Liver (tissue), 3 donors: Measurements from ENCODE around the gene FRAS1.

Experiments
- EGR1 ChIP-seq, 2 donors: IDR thresholded peaks; 2 replicates each; pipeline ENCODE4 v1.6.1; 2016 to 2018; ENCODE audit warnings: antibody characterized with exemption in 2 of 2, low read depth in 2 of 2
- FOXA2 ChIP-seq: IDR thresholded peaks from 2 replicates; pipeline ENCODE4 v1.6.1; 2016; ENCODE audit warnings: antibody characterized with exemption
- SP1 ChIP-seq: IDR thresholded peaks from 2 replicates; pipeline ENCODE4 v1.6.1; 2018; ENCODE audit warnings: antibody characterized with exemption, mild to moderate bottlenecking
- TF ChIP-seq, protein P1 (sequence below): fragments of 150-350 bp; IDR thresholded peaks from 2 replicates; pipeline ENCODE4 v1.5.1; 2017; ENCODE audit warnings: improper control_type of control experiment, low read depth, low read length; ENCODE audit not compliant: missing input control
- TF ChIP-seq, protein P2 (sequence below): IDR thresholded peaks from 2 replicates; pipeline ENCODE4 v1.6.1; 2016; ENCODE audit warnings: antibody characterized with exemption, mild to moderate bottlenecking
- donor health status: healthy.
- donor health status: healthy.

DNA sequence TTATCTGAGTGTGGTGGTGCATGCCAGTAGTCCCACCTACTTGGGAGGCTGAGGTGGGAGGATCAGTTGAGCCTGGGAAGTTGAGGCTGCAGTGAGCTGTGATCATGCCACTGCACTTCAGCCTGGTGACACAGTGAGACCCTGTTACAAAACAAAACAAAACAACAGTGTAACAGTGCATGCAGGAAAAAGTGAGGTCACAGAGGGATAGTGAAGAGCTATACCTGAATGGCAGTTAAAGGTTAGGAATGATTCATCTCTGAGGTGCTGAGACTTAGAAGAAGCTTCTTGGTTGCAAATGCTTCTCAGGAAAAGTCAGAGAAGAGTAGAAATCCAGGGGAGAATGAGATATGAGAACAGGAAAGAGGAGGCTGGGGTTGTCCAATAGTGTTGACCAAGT lies 178.7 kb downstream of the FRAS1 start:
- TF ChIP-seq EGR1 (IDR thresholded peaks at IDR 0.05; ENCODE audit: low read depth in 2 of 2) = no peak
- TF ChIP-seq, protein P1, sequence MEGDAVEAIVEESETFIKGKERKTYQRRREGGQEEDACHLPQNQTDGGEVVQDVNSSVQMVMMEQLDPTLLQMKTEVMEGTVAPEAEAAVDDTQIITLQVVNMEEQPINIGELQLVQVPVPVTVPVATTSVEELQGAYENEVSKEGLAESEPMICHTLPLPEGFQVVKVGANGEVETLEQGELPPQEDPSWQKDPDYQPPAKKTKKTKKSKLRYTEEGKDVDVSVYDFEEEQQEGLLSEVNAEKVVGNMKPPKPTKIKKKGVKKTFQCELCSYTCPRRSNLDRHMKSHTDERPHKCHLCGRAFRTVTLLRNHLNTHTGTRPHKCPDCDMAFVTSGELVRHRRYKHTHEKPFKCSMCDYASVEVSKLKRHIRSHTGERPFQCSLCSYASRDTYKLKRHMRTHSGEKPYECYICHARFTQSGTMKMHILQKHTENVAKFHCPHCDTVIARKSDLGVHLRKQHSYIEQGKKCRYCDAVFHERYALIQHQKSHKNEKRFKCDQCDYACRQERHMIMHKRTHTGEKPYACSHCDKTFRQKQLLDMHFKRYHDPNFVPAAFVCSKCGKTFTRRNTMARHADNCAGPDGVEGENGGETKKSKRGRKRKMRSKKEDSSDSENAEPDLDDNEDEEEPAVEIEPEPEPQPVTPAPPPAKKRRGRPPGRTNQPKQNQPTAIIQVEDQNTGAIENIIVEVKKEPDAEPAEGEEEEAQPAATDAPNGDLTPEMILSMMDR = no peak
- no peak for TF ChIP-seq FOXA2
- no peak for TF ChIP-seq SP1
- TF ChIP-seq, protein P2, sequence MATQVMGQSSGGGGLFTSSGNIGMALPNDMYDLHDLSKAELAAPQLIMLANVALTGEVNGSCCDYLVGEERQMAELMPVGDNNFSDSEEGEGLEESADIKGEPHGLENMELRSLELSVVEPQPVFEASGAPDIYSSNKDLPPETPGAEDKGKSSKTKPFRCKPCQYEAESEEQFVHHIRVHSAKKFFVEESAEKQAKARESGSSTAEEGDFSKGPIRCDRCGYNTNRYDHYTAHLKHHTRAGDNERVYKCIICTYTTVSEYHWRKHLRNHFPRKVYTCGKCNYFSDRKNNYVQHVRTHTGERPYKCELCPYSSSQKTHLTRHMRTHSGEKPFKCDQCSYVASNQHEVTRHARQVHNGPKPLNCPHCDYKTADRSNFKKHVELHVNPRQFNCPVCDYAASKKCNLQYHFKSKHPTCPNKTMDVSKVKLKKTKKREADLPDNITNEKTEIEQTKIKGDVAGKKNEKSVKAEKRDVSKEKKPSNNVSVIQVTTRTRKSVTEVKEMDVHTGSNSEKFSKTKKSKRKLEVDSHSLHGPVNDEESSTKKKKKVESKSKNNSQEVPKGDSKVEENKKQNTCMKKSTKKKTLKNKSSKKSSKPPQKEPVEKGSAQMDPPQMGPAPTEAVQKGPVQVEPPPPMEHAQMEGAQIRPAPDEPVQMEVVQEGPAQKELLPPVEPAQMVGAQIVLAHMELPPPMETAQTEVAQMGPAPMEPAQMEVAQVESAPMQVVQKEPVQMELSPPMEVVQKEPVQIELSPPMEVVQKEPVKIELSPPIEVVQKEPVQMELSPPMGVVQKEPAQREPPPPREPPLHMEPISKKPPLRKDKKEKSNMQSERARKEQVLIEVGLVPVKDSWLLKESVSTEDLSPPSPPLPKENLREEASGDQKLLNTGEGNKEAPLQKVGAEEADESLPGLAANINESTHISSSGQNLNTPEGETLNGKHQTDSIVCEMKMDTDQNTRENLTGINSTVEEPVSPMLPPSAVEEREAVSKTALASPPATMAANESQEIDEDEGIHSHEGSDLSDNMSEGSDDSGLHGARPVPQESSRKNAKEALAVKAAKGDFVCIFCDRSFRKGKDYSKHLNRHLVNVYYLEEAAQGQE = no peak
